Coronary artery (tissue), 2 donors: ENCODE data around the gene SLC18B1.

Experiments
- DNase-seq: peaks from one replicate; pipeline ENCODE4 v3.0.0-alpha.2; 2017; ENCODE audit warnings: low spot score
- H3K27ac ChIP-seq, 2 donors: fragments of 200-600 bp; sonication (generic); one replicate each; pipeline ENCODE4 v1.5.1; 2016 to 2019
- H3K4me3 ChIP-seq: fragments of 200-600 bp; sonication (generic); 2 replicates; pipeline ENCODE4 v1.5.1; 2016; ENCODE audit warnings: mild to moderate bottlenecking, moderate library complexity
- TF ChIP-seq, protein P1 (sequence below): fragments of 200-600 bp; sonication (generic); IDR thresholded peaks from one replicate; pipeline ENCODE4 v1.5.1; 2019; ENCODE audit warnings: antibody characterized with exemption

The SLC18B1 gene

DNA sequence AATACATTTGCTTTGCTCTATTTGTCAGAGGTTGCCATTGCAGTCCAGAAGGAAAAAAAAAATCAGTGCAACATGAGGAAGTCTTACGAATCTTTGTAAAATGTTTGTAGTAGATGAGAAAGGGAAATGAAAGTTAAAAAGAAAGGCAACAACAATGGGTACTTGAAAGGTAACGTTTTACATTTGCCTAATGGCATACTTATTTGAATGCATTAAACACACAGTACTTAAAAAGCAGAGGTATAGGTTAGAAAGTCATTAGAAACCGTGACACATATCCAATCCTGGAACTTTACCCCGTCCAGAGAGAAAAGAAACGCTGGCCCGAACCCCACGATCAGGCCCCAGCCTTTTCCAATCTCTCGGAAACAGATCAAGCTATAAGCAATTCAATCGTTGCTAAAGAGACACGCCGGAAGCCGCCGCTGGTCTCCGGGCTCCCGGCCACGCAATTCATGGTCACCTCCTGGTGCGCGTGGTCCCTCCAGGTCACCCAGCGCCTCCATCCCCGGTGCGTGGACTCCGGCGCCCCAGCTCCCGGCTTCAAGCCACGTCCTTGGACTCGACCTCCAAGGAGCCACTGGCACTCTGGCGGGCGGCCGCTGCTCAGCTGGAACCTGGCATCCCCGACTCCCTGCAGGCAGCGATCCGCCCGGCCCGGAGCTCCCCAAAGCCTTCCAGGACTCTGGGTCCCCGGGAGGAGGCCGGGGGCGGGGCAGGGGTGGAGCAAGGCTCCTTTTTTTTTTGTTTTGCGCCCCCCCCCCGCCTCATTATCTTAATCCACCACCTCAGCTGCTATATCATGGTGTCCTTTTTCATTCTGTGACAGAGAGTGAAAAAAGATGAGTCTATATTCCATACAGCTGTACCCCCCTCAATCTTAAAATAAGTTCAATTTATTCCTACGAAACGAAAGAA lies at the start of gene SLC18B1:
Gene SLC18B1 (minus strand): TSS at position 687 of the 918 bp plus-strand sequence. CDS start 181 bp downstream, at position 506.
- H3K4me3 ChIP-seq = peak within 1 kb of the TSS; percentile 69
- DNase-seq = peak; percentile 79
- TF ChIP-seq, protein P1, sequence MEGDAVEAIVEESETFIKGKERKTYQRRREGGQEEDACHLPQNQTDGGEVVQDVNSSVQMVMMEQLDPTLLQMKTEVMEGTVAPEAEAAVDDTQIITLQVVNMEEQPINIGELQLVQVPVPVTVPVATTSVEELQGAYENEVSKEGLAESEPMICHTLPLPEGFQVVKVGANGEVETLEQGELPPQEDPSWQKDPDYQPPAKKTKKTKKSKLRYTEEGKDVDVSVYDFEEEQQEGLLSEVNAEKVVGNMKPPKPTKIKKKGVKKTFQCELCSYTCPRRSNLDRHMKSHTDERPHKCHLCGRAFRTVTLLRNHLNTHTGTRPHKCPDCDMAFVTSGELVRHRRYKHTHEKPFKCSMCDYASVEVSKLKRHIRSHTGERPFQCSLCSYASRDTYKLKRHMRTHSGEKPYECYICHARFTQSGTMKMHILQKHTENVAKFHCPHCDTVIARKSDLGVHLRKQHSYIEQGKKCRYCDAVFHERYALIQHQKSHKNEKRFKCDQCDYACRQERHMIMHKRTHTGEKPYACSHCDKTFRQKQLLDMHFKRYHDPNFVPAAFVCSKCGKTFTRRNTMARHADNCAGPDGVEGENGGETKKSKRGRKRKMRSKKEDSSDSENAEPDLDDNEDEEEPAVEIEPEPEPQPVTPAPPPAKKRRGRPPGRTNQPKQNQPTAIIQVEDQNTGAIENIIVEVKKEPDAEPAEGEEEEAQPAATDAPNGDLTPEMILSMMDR = no peak
- peak within 1 kb of the TSS; percentile 40 to 57 for H3K27ac ChIP-seq

DNA sequence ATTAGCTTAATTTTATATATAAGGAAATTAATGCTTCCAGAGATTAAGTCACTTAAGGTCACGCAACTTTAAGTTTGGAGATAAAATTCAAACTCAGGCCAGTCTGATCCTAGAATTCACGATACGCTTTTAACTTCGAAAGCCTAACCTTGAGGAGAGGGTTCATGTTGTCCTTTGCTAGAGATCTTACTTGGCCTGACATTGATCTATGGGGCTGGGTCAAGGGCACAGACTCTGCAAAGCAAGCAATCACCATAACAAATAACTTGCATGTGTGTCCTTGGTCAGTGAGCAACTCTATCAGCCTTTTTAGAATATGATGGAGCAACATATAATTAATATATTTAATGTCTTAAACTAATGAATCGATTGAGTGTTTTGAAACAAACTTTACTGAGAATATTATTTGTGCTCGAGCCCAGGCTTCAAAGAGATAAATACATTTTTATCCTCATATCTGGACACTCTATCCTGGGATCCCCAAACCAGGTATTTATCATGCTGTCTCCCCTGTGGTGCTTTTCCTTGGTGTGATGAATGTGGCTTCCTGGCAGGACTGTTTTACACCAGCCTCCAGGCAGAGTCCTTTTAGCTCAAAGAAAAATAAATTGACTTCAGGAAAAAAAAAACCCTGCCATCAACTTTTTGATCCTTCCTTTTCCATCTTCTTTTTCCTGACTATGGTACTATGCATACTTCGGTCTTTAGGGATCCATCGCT lies 45.0 kb upstream of the SLC18B1 start:
- no peak for DNase-seq
- TF ChIP-seq, protein P1 = no peak
- H3K4me3 ChIP-seq = no peak overlapping the region
- no peak overlapping the region for H3K27ac ChIP-seq

DNA sequence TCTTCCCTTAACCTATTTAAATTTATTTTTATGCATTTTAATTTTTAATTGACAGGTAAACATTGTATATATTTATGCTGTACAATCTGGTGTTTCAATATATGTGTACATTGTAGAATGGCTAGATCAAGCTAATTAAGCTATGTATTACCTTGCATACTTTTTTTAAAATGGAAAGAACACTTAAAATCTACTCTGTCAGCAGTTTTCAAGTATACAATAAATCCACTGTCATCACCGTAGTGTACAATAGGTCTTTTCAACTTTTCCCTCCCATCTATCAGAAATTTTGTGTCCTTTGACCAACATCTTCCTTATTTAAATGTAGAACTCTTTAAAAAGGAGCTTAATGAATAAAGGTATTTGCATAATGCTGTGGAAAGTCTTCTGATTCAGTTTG lies 43.5 kb upstream of the SLC18B1 start:
- Histone ChIP-seq H3K27ac (no peak overlapping the region), H3K4me3 (no peak overlapping the region)
- DNase-seq = no peak
- TF ChIP-seq, protein P1 = no peak

DNA sequence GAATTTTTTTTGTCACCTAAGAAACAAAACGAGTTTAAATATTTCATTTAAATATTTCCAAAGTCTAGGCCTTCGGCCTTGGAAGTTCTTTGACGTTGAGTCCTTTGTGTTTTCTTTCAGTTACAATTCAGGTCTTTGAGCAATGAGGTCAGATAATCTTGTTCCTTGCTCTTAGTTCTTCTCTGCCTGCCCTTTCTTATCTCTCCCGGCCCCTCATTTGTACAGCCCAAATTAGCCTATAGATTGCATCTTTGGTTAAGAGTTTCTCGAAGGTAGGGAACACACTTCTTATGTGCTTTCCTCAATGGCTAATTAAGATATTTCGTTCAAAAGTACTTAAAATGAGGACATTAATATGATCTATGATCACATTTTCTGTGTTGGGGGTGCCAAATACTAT lies 34.5 kb upstream of the SLC18B1 start:
- DNase-seq = no peak
- TF ChIP-seq, protein P1 = no peak
- Histone ChIP-seq H3K4me3 (no peak overlapping the region), H3K27ac (no peak overlapping the region)

DNA sequence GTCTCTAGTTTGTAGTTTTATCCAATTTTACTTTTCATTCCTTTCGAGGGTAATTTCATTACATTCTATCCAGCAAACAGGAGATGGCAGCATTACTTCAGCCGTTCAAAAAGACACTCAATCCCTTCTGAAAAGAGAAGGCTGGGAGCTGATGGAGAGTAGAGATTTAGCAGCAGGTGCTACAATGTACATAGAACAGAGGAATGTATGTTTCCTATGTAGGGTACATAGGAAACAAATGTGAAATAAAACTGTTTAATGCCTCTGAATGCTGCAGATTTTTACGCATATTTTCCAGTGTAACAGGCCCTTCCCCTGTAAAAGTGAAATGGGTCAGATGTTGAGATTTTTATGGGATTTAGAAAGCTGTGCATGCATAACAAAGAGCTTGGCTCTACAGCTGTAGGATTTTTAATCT lies 31.9 kb upstream of the SLC18B1 start:
- no peak overlapping the region for H3K4me3 ChIP-seq
- TF ChIP-seq, protein P1 = no peak
- H3K27ac ChIP-seq = no peak overlapping the region
- no peak for DNase-seq

DNA sequence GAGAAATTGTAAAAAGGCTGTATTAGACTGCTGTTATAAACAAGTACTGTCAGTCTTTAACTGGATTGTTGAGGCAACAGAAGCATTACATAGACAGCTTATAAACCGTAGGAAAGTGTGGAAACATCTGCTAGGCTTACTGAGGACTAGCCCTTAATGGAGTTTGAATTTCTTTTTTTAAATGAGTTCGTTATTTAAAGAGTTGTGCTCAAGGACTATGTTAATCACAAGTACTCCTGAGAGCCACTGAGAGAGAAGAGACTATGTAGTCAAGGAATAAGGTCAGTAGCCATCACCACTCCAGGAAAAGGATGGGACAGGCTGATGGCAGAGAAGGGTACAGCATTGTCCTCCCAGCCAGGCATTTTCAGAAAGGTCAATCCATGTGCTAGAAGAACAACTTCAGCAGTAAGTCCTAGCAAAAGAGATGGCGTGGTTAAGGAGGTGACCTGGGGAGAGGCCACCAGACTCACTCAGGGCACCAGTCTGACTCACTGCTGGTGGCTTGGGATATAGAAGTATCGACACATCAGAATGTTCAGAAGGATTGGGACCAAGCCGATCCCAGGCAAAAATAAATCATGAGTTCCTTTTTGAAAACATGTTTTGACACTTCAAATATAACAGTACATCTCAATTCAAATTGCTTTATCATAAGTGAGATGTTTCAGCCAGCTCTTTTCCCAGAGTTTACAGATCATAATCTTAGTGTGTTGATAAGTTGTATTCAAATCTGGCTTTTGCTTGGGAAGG lies 22.4 kb upstream of the SLC18B1 start:
- no peak overlapping the region for H3K4me3 ChIP-seq
- peak overlapping the region in 1 of 2 donors; percentile 26 for H3K27ac ChIP-seq
- TF ChIP-seq, protein P1 = no peak
- DNase-seq = no peak
